ENCODE measurements around the gene NF1. TPM values are rescaled to one million over a fixed set of nuclear protein-coding genes. Genes with fewer than 3 reads are reported as not detected.

NF1 gene
- total RNA-seq, 3 donors from 2014 or later, result 61.6 to 129 (median 97.7) TPM

- intact Hi-C loops (cut with DNase I; ENCODE audit: low total_unique reads), result no loop called here
- TF ChIP-seq POLR2A (IDR thresholded peaks at IDR 0.05), result no peak
- TF ChIP-seq POLR2AphosphoS5 (IDR thresholded peaks at IDR 0.05), result no peak
- TF ChIP-seq, protein P1, sequence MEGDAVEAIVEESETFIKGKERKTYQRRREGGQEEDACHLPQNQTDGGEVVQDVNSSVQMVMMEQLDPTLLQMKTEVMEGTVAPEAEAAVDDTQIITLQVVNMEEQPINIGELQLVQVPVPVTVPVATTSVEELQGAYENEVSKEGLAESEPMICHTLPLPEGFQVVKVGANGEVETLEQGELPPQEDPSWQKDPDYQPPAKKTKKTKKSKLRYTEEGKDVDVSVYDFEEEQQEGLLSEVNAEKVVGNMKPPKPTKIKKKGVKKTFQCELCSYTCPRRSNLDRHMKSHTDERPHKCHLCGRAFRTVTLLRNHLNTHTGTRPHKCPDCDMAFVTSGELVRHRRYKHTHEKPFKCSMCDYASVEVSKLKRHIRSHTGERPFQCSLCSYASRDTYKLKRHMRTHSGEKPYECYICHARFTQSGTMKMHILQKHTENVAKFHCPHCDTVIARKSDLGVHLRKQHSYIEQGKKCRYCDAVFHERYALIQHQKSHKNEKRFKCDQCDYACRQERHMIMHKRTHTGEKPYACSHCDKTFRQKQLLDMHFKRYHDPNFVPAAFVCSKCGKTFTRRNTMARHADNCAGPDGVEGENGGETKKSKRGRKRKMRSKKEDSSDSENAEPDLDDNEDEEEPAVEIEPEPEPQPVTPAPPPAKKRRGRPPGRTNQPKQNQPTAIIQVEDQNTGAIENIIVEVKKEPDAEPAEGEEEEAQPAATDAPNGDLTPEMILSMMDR (IDR thresholded peaks at IDR 0.05), result no peak
- H3K4me3 ChIP-seq, result no peak overlapping the region
- DNase-seq (ENCODE audit: low spot score in 2 of 2), result no peak
- no peak overlapping the region for H3K27ac ChIP-seq
- no peaks in the 10 kb centered on the region for H3K9me3 ChIP-seq
- no peaks in the 10 kb centered on the region for H3K36me3 ChIP-seq
- H3K27me3 ChIP-seq, result no peaks in the 10 kb centered on the region
- no peaks in the 10 kb centered on the region for H3K4me1 ChIP-seq
Measured at GRCh38 chr17:31200287-31200686, 105.5 kb downstream of the NF1 start.

GRCh38 chr17:31202968-31203367, 108.2 kb downstream of the NF1 start:
- DNase-seq (ENCODE audit: low spot score in 2 of 2), result no peak
- TF ChIP-seq POLR2AphosphoS5 (IDR thresholded peaks at IDR 0.05), result no peak
- TF ChIP-seq POLR2A (IDR thresholded peaks at IDR 0.05), result no peak
- TF ChIP-seq, protein P1 (IDR thresholded peaks at IDR 0.05), result no peak
- H3K4me3 ChIP-seq, result no peak overlapping the region
- intact Hi-C loops (cut with DNase I; ENCODE audit: low total_unique reads), result no loop called here
- H3K4me1 ChIP-seq, result no peaks in the 10 kb centered on the region
- H3K27ac ChIP-seq, result no peak overlapping the region
- H3K36me3 ChIP-seq, result no peaks in the 10 kb centered on the region
- H3K9me3 ChIP-seq, result no peaks in the 10 kb centered on the region
- no peaks in the 10 kb centered on the region for H3K27me3 ChIP-seq

DNA sequence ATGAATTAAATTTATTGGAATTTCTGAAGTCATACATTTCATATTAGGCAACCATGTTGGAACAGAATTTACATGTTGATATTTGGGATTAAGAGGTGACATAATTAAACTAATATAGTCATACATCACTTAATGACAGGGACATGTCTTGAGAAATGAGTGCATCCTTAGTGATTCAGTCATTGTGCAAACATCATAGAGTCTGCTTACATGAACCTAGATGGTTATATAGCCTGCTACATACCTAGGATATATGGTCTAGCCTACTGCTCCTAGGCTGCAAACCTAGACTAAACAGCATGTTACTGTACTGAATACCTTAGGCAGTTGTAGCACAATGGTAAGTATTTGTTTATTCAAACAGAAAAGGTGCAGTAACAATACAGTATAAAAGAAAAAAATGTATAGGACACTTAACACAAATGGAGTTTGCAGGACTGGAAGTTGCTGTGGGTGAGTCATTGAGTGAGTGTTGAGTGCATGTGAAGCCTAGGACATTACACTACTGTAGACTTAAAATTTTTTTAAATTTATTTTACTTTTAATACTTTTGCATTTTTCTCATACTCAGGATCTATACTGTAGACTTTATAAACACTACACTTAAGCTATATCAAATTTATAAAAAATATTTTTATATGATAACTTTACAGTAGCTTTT, 116.7 kb downstream of the NF1 start:
- no peak overlapping the region for H3K4me3 ChIP-seq
- no peaks in the 10 kb centered on the region for H3K27me3 ChIP-seq
- no peak overlapping the region for H3K27ac ChIP-seq
- TF ChIP-seq, protein P1 (IDR thresholded peaks at IDR 0.05), result no peak
- TF ChIP-seq POLR2AphosphoS5 (IDR thresholded peaks at IDR 0.05) (no peak), POLR2A (IDR thresholded peaks at IDR 0.05) (no peak)
- H3K9me3 ChIP-seq, result no peaks in the 10 kb centered on the region
- H3K36me3 ChIP-seq, result no peaks in the 10 kb centered on the region
- intact Hi-C loops (cut with DNase I; ENCODE audit: low total_unique reads), result no loop called here
- no peaks in the 10 kb centered on the region for H3K4me1 ChIP-seq
- no peak for DNase-seq (ENCODE audit: low spot score in 2 of 2)

DNA sequence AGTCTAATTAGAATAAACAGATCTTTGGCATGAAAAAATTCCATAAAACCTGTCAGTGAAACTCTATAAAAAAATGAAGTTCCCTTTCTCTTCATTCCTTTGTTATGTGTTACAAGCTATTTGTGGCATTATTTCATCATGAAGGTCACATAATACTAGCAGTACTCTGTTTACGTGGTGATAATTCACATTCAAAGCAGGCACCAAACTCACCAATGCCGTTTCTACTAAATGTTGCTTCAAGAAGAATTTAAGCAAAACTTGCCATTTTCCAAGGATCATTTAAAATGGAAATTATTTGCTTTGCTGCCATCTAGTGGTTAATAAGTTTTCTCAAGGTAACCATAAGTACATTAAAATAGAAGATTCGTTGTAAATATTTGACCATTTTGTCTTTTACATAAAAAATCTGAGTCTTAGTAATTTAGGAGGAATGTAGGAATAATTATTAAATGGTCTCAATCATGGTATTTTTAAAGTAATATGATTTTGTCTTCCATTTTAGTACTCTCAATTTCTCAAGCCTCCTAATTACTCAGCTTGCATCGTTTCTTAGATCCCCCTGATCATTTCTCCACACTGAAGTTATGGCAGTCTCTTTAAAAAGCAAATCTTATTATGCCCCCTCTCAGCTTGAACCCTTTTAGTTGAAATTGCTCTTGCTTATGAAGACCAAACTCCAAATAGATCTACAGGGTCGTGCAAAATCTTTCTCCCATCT, 121.4 kb downstream of the NF1 start:
- Histone ChIP-seq H3K9me3 (no peaks in the 10 kb centered on the region), H3K27ac (no peak overlapping the region), H3K4me3 (no peak overlapping the region), H3K4me1 (no peaks in the 10 kb centered on the region), H3K36me3 (no peaks in the 10 kb centered on the region), H3K27me3 (no peaks in the 10 kb centered on the region)
- intact Hi-C loops (cut with DNase I; ENCODE audit: low total_unique reads), result loop anchor here (2.0 kb wide), 1 partner anchor 207 kb away; no protein-coding TSS in a partner anchor
- no peak for DNase-seq (ENCODE audit: low spot score in 2 of 2)
- TF ChIP-seq, protein P1 (IDR thresholded peaks at IDR 0.05), result peak; percentile 23 to 61 (median 54)
- no peak for TF ChIP-seq POLR2AphosphoS5 (IDR thresholded peaks at IDR 0.05)

- TF ChIP-seq POLR2AphosphoS5 (IDR thresholded peaks at IDR 0.05) (no peak), POLR2A (IDR thresholded peaks at IDR 0.05) (no peak)
- TF ChIP-seq, protein P1 (IDR thresholded peaks at IDR 0.05), result no peak
- Histone ChIP-seq H3K4me1 (no peaks in the 10 kb centered on the region), H3K27ac (no peak overlapping the region), H3K36me3 (no peaks in the 10 kb centered on the region), H3K9me3 (no peaks in the 10 kb centered on the region), H3K4me3 (no peak overlapping the region), H3K27me3 (no peaks in the 10 kb centered on the region)
- no peak for DNase-seq (ENCODE audit: low spot score in 2 of 2)
- intact Hi-C loops (cut with DNase I; ENCODE audit: low total_unique reads), result no loop called here
Measured at GRCh38 chr17:31224366-31224765, 129.6 kb downstream of the NF1 start.
